K562 (cell line): ENCODE measurements around the gene ALDH3A2. TPM values are rescaled to one million over a fixed set of nuclear protein-coding genes. Genes with fewer than 3 reads are reported as not detected.

Experiments
- ATAC-seq: fragments of 200-7000 bp; cut with Tn5 transposase; 3 replicates; pipeline ENCODE4 v1.9.1; 2020; ENCODE audit warnings: moderate library complexity
- BruUV-seq: library from RNA; stranded (reverse); fragments of 400-500 nt; replicated peaks from 2 replicates; lab custom pipeline; 2021; lab: Mats Ljungman, UMichigan
- CTCF ChIA-PET: fragments of 300-600 bp; formaldehyde crosslinking; extraction: SDS; loops from one replicate; lab custom pipeline; 2021; ENCODE audit warnings: low intra/inter-chr PET ratio; lab: Yijun Ruan, JAX
- POLR2A ChIA-PET: fragments of 300-600, 350-650 bp; sonication (Branson Sonifier 250); formaldehyde crosslinking; extraction: SDS; loops from one replicate; lab custom pipeline; 2021; ENCODE audit warnings: antibody characterized with exemption, inconsistent platforms; lab: Yijun Ruan, JAX
- DNase-seq, 4 experiments: peaks; one replicate each; pipeline versions ENCODE4 v3.0.0 to v3.0.0-alpha.2; 2011 to 2018; ENCODE audit warnings: low spot score in 3 of 4, mixed read lengths in 3 of 4; ENCODE audit errors: extremely low read depth in 1 of 4
- FAIRE-seq: peaks from 2 replicates; lab custom pipeline; 2011; peaks lifted over from hg19 to GRCh38; lab: Jason Lieb, UNC
- H2AFZ ChIP-seq: 2 replicates; pipeline ENCODE4 v1.6.0; 2011; ENCODE audit warnings: low read depth, low read length, control low read depth, inconsistent platforms
- H3K27ac ChIP-seq: fragments of 200-600 bp; 3 replicates; pipeline ENCODE4 v1.8.0; 2011; ENCODE audit warnings: low read depth, mild to moderate bottlenecking, control low read depth, inconsistent platforms, low read length, moderate library complexity, mixed read lengths; ENCODE audit errors: extremely low read depth
- H3K27me3 ChIP-seq, 2 experiments: fragments of 300-600 bp in 1 of 2; 2 replicates in 1 of 2; 3 replicates in 1 of 2; pipeline versions ENCODE4 v1.6.0 to v1.8.0; 2011; ENCODE audit warnings: inconsistent platforms in 2 of 2, low read length in 2 of 2, mild to moderate bottlenecking in 1 of 2, mixed read lengths in 1 of 2, moderate library complexity in 1 of 2; ENCODE audit not compliant: control insufficient read depth in 2 of 2, insufficient read depth in 2 of 2
- H3K36me3 ChIP-seq: fragments of 300-600 bp; 3 replicates; pipeline ENCODE4 v1.8.0; 2011; ENCODE audit warnings: mild to moderate bottlenecking, low read length, inconsistent platforms; ENCODE audit not compliant: control insufficient read depth, insufficient read depth
- H3K4me1 ChIP-seq, 2 experiments: fragments of 200-600 bp in 1 of 2; replicated peaks in 1 of 2; 2 replicates in 1 of 2; 3 replicates in 1 of 2; pipeline versions ENCODE4 v1.5.1 to v1.8.0; 2011; ENCODE audit warnings: inconsistent platforms in 2 of 2, low read length in 2 of 2, mild to moderate bottlenecking in 1 of 2, mixed read lengths in 1 of 2, moderate library complexity in 1 of 2; ENCODE audit not compliant: control insufficient read depth in 2 of 2, insufficient read depth in 2 of 2
- H3K4me2 ChIP-seq: 2 replicates; pipeline ENCODE4 v1.6.1; 2011; ENCODE audit warnings: low read length, control low read depth, inconsistent platforms, mixed read lengths; ENCODE audit not compliant: insufficient read depth
- H3K4me3 ChIP-seq: fragments of 200-600 bp; sonication (generic), shearing (Covaris generic); 2 replicates; pipeline ENCODE4 v1.5.1; 2016; ENCODE audit warnings: control low read depth, inconsistent platforms
- H3K79me2 ChIP-seq: fragments of 200-600 bp; 3 replicates; pipeline ENCODE4 v1.8.0; 2011; ENCODE audit warnings: low read length, inconsistent platforms; ENCODE audit not compliant: control insufficient read depth, insufficient read depth
- H3K9ac ChIP-seq, 2 experiments: 2 replicates each; pipeline versions ENCODE4 v1.6.0 to v1.6.1; 2011; ENCODE audit warnings: low read depth in 2 of 2, low read length in 2 of 2, control low read depth in 1 of 2, inconsistent platforms in 1 of 2, mild to moderate bottlenecking in 1 of 2, mixed read lengths in 1 of 2; ENCODE audit not compliant: insufficient read depth in 1 of 2
- H3K9me1 ChIP-seq: one replicate; pipeline ENCODE4 v1.6.0; 2011; ENCODE audit warnings: inconsistent platforms, mild to moderate bottlenecking, low read length, moderate library complexity; ENCODE audit not compliant: control insufficient read depth, insufficient read depth
- H3K9me3 ChIP-seq: replicated peaks from 2 replicates; pipeline ENCODE4 v1.5.1; 2011; ENCODE audit warnings: low read depth, low read length, inconsistent platforms; ENCODE audit not compliant: control insufficient read depth, insufficient read depth
- H4K20me1 ChIP-seq: replicated peaks from 2 replicates; pipeline ENCODE4 v1.6.1; 2011; ENCODE audit warnings: low read length, inconsistent platforms, mixed read lengths; ENCODE audit not compliant: control insufficient read depth, insufficient read depth
- C11orf30 ChIP-seq: fragments of 450-650 bp; IDR thresholded peaks from 2 replicates; pipeline ENCODE4 v1.6.1; 2016; ENCODE audit warnings: low read depth, mild to moderate bottlenecking
- ETV6 ChIP-seq, 3 experiments: fragments of 150-350 bp in 1 of 3; sonication (generic) in 1 of 3; formaldehyde crosslinking in 1 of 3; IDR thresholded peaks; 2 replicates each; pipeline versions ENCODE4 v1.6.1 to v1.8.0; 2014 to 2022; ENCODE audit warnings: borderline replicate concordance in 2 of 3, low read depth in 2 of 3, antibody characterized with exemption in 1 of 3, low read length in 1 of 3, mild to moderate bottlenecking in 1 of 3, missing genetic modification reagents in 1 of 3
- HOXB6 ChIP-seq: fragments of 250-450 bp; sonication (Bioruptor Pico); IDR thresholded peaks from 2 replicates; pipeline ENCODE4 v1.5.1; 2022; ENCODE audit warnings: mild to moderate bottlenecking, borderline replicate concordance
- PTBP1 ChIP-seq: fragments of 200-400 bp; formaldehyde crosslinking; IDR thresholded peaks from 2 replicates; pipeline ENCODE4 v1.6.1; 2017; ENCODE audit warnings: low read depth, low read length
- SMARCE1 ChIP-seq: fragments of 450-650 bp; IDR thresholded peaks from 2 replicates; pipeline ENCODE4 v1.7.1; 2016; ENCODE audit warnings: mild to moderate bottlenecking
- ZC3H8 ChIP-seq: fragments of 450-650 bp; IDR thresholded peaks from 2 replicates; pipeline ENCODE4 v1.6.1; 2017
- ZNF23 ChIP-seq: fragments of 250-450 bp; sonication (Bioruptor Pico); IDR thresholded peaks from 2 replicates; pipeline ENCODE4 v1.4.0; 2020; ENCODE audit warnings: mild to moderate bottlenecking
- ZNF79 ChIP-seq: fragments of 250-450 bp; sonication (Bioruptor Pico); IDR thresholded peaks from 2 replicates; pipeline ENCODE4 v1.4.0; 2020; ENCODE audit warnings: low read depth, mild to moderate bottlenecking, moderate library complexity
- WGBS: fragments of 100-300 bp; shearing (Covaris generic); methylation state at CpG from one replicate; pipeline ENCODE4 v1.1.6; 2016; ENCODE audit warnings: low coverage, mixed read lengths; ENCODE audit not compliant: insufficient coverage; ENCODE audit errors: missing lambda C conversion rate; 5-methylcytosine and 5-hydroxymethylcytosine counted together
- in situ Hi-C: fragments of 300-500 bp; cut with MboI; formaldehyde crosslinking; loops from 4 replicates; pipeline ENCODE4 v1.15.0; 2018; ENCODE audit warnings: inconsistent platforms, mixed read lengths
- intact Hi-C: fragments of 100-400 bp; cut with micrococcal nuclease; formaldehyde crosslinking; loops from 2 replicates; pipeline ENCODE4 v1.14.2; 2022
- polyA plus RNA-seq, 8 experiments: library from polyadenylated mRNA; depleted of rRNA in 4 of 8; stranded (reverse) in 5 of 8; unstranded in 3 of 8; fragments of >200 nt; fragmentation: Nextera tagmentation in 2 of 8; fragmentation: Illumina TruSeq in 1 of 8; extraction: Ambion mirVana in 2 of 8; extraction: Trizol in 1 of 8; gene quantifications; 2 replicates each; pipeline versions ENCODE4 v1.2.1 to v1.2.3, GENCODE V29; 2011 to 2014; ENCODE audit warnings: inconsistent platforms in 1 of 8, missing spikeins in 1 of 8
- total RNA-seq, 7 experiments: library from RNA; depleted of rRNA in 6 of 7; stranded (reverse); fragments of >200 nt in 6 of 7; fragmentation: Illumina TruSeq in 2 of 7; extraction: Trizol in 2 of 7; gene quantifications; 2 replicates each; pipeline versions ENCODE4 v1.2.1 to v1.2.3, GENCODE V29; 2011 to 2021; ENCODE audit warnings: low replicate concordance in 1 of 7
- TF ChIP-seq, protein P1 (sequence below): sonication (generic); formaldehyde crosslinking; IDR thresholded peaks from 2 replicates; pipeline ENCODE4 v1.8.0; 2022; ENCODE audit warnings: mild to moderate bottlenecking, missing genetic modification reagents
- TF ChIP-seq, protein P2 (sequence below), 3 experiments: fragments of 200-800 bp in 1 of 3; sonication (Bioruptor generic) in 1 of 3; sonication (generic) in 1 of 3; formaldehyde crosslinking in 1 of 3; IDR thresholded peaks; 2 replicates each; pipeline versions ENCODE4 v1.6.1 to v1.8.0; 2016 to 2022; ENCODE audit warnings: mild to moderate bottlenecking in 2 of 3, missing compliant biosample characterization in 2 of 3, missing genetic modification characterization in 2 of 3, missing genetic modification reagents in 1 of 3
- TF ChIP-seq, protein P3 (sequence below): fragments of 250-450 bp; sonication (Bioruptor Pico); IDR thresholded peaks from 2 replicates; pipeline ENCODE4 v1.5.0; 2021; ENCODE audit warnings: mild to moderate bottlenecking, moderate library complexity
- TF ChIP-seq, protein P4 (sequence below): fragments of 450-650 bp; IDR thresholded peaks from 2 replicates; pipeline ENCODE4 v1.6.1; 2017; ENCODE audit warnings: antibody characterized with exemption, mild to moderate bottlenecking

ALDH3A2 gene
- total and polyA plus RNA-seq, 9 of the 15 experiments (the other 6 are each of a cell fraction or from before 2014, with no cell fraction given): 0.01 to 0.78 (median 0.12) TPM; not detected in 5

DNA sequence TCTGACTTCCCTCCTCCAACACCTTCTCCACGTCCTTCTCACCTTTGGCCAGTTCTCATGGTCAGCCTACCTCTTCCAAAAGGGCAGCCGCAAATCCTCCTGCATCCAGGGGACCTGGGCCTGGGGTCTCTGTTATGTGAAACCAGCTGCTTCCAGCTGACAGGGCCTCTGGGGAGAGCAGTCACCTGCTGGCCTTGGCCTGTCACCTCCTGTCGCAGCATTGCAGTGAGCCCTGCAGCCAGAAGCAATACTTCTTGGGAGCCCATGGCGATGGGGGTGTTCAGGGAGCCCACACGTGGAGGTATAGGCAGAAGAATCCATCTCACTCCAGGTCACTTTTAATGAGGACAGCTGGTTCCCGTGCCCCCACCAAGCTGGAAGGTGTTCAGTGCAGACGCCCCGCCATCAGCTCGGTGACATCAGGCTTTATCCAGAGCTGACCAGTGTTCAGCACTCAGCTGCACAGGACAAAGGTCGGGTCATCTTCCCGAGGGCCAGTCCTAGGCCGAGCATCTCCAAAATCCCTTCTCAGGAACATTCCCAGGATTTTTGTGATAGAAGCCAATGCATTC, 69.6 kb downstream of the ALDH3A2 start:
- H3K4me1 ChIP-seq: peaks cover 0 to 6% of the 10 kb centered on the region in 2 experiments; a peak in 2 of 5 replicates
- 2% methylated on average over 10 of the region's 12 CpGs for WGBS
- no peak for TF ChIP-seq C11orf30
- TF ChIP-seq, protein P1, sequence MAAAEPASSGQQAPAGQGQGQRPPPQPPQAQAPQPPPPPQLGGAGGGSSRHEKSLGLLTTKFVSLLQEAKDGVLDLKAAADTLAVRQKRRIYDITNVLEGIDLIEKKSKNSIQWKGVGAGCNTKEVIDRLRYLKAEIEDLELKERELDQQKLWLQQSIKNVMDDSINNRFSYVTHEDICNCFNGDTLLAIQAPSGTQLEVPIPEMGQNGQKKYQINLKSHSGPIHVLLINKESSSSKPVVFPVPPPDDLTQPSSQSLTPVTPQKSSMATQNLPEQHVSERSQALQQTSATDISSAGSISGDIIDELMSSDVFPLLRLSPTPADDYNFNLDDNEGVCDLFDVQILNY (CRISPR knock-in tag): no peak
- TF ChIP-seq ZC3H8: no peak
- TF ChIP-seq, protein P2, sequence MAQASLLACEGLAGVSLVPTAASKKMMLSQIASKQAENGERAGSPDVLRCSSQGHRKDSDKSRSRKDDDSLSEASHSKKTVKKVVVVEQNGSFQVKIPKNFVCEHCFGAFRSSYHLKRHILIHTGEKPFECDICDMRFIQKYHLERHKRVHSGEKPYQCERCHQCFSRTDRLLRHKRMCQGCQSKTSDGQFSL (CRISPR knock-in tag; IDR thresholded peaks at IDR 0.05): no peak
- TF ChIP-seq, protein P2 (tag; IDR thresholded peaks at IDR 0.05): no peak
- no peak for TF ChIP-seq SMARCE1
- TF ChIP-seq HOXB6: no peak
- no peak for TF ChIP-seq ETV6 (IDR thresholded peaks at IDR 0.05; ENCODE audit: borderline replicate concordance in 1 of 2, low read depth in 2 of 2, low read length in 1 of 2)
- TF ChIP-seq ETV6 (CRISPR knock-in tag; IDR thresholded peaks at IDR 0.05; ENCODE audit: borderline replicate concordance): no peak
- TF ChIP-seq, protein P3, sequence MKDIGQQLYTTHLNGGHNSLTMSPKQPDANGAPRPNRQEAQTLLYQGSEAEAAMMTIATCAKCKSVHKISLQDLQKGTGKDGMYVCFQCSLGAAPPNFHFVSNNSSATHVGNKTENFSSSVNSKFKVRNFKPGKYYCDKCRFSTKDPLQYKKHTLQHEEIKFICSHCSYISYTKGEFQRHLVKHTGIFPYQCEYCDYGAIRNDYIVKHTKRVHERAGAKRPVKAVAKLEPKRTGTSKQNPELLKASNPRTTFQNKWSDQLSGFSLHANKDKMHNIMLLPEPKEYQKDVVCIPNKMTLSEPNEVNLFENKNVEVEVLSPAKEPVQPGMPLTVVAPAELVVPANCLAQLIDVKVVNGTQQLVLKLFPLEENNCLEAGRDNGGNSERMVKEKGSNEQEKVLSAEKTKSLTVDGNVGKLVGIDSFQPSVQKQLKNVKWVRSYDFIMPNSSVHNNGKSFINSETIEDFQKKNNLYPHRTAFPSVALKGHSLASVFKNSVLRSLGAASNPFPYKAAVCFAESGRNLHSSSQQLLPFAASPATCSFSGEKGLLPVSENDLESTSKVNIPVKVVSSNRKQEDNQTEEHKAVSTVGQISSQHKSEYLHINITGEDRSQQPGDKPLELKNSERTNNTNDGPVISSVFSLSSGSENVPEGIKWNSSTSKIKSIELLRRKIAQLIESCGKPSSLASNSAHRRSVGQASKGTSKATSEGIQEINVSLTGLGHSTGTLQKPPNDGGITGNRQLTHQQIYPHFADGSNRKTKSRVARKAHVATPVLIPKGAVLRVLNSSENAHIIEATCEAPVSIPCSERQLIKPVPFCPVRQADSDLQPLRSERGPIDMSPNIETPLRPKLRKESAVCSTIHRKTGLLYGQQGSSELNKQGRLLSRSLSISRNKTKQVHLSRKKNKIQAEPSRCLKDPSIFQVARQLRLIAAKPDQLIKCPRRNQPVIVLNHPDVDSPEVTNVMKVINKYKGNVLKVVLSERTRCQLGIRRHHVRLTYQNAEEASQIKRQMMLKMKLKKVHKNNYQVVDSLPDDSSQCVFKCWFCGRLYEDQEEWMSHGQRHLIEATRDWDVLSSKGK (CRISPR knock-in tag): no peak
- TF ChIP-seq, protein P4, sequence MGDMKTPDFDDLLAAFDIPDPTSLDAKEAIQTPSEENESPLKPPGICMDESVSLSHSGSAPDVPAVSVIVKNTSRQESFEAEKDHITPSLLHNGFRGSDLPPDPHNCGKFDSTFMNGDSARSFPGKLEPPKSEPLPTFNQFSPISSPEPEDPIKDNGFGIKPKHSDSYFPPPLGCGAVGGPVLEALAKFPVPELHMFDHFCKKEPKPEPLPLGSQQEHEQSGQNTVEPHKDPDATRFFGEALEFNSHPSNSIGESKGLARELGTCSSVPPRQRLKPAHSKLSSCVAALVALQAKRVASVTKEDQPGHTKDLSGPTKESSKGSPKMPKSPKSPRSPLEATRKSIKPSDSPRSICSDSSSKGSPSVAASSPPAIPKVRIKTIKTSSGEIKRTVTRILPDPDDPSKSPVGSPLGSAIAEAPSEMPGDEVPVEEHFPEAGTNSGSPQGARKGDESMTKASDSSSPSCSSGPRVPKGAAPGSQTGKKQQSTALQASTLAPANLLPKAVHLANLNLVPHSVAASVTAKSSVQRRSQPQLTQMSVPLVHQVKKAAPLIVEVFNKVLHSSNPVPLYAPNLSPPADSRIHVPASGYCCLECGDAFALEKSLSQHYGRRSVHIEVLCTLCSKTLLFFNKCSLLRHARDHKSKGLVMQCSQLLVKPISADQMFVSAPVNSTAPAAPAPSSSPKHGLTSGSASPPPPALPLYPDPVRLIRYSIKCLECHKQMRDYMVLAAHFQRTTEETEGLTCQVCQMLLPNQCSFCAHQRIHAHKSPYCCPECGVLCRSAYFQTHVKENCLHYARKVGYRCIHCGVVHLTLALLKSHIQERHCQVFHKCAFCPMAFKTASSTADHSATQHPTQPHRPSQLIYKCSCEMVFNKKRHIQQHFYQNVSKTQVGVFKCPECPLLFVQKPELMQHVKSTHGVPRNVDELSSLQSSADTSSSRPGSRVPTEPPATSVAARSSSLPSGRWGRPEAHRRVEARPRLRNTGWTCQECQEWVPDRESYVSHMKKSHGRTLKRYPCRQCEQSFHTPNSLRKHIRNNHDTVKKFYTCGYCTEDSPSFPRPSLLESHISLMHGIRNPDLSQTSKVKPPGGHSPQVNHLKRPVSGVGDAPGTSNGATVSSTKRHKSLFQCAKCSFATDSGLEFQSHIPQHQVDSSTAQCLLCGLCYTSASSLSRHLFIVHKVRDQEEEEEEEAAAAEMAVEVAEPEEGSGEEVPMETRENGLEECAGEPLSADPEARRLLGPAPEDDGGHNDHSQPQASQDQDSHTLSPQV: no peak
- no peak for TF ChIP-seq ZNF79
- TF ChIP-seq PTBP1: no peak
- TF ChIP-seq ZNF23 (CRISPR knock-in tag): no peak

More for the DNA sequence above, 69.6 kb downstream of the ALDH3A2 start:
- H3K79me2 ChIP-seq: no peaks in the 10 kb centered on the region
- ChIA-PET POLR2A (no interaction called here), CTCF (no interaction called here)
- FAIRE-seq: no peak
- no peaks in the 10 kb centered on the region for H3K36me3 ChIP-seq
- H3K4me2 ChIP-seq: no peak overlapping the region
- ATAC-seq: no peak
- in situ Hi-C loops: no loop called here
- H2AFZ ChIP-seq: no peak overlapping the region
- H3K9me1 ChIP-seq: no peaks in the 10 kb centered on the region
- H3K4me3 ChIP-seq: no peak overlapping the region
- H3K9me3 ChIP-seq: no peaks in the 10 kb centered on the region
- intact Hi-C loops: no loop called here
- no peaks in the 10 kb centered on the region for H4K20me1 ChIP-seq
- peaks cover 0 to 48% of the 10 kb centered on the region in 2 experiments; a peak in 2 of 5 replicates for H3K27me3 ChIP-seq
- DNase-seq: no peak
- no TSS peak for BruUV-seq
- no peak overlapping the region for H3K27ac ChIP-seq
- no peak overlapping the region for H3K9ac ChIP-seq
